ENCODE data around the gene TRAPPC5.

The TRAPPC5 gene

GRCh38 chr19:7647156-7647555 lies 33.5 kb upstream of the TRAPPC5 start:
- TF ChIP-seq ZFX (IDR thresholded peaks at IDR 0.05), result no peak
- TF ChIP-seq CTCF (conservative IDR thresholded peaks at IDR 0.05), result no peak
- H3K27ac ChIP-seq, result no peak overlapping the region

GRCh38 chr19:7648265-7649014 lies 32.2 kb upstream of the TRAPPC5 start:
- H3K27ac ChIP-seq, result peak overlapping the region; percentile 6; the same call in 1 of the 2 replicates
- TF ChIP-seq CTCF (conservative IDR thresholded peaks at IDR 0.05) (no peak), ZFX (IDR thresholded peaks at IDR 0.05) (no peak)

- no peak for TF ChIP-seq CTCF (conservative IDR thresholded peaks at IDR 0.05)
- TF ChIP-seq ZFX (IDR thresholded peaks at IDR 0.05), result no peak
Measured at GRCh38 chr19:7650148-7650547, 30.5 kb upstream of the TRAPPC5 start.

GRCh38 chr19:7652061-7652641 lies 28.5 kb upstream of the TRAPPC5 start:
- peak overlapping the region; percentile 81 for H3K27ac ChIP-seq
- no peak for TF ChIP-seq ZFX (IDR thresholded peaks at IDR 0.05)
- TF ChIP-seq CTCF (conservative IDR thresholded peaks at IDR 0.05), result peak; percentile 99

More at GRCh38 chr19:7650148-7650547, 30.5 kb upstream of the TRAPPC5 start:
- no peak overlapping the region for H3K27ac ChIP-seq

- no peak overlapping the region for H3K27ac ChIP-seq
- TF ChIP-seq CTCF (conservative IDR thresholded peaks at IDR 0.05) (no peak), ZFX (IDR thresholded peaks at IDR 0.05) (no peak)
Measured at GRCh38 chr19:7654401-7654800, 26.2 kb upstream of the TRAPPC5 start.

GRCh38 chr19:7655581-7655980 lies 25.1 kb upstream of the TRAPPC5 start:
- TF ChIP-seq ZFX (IDR thresholded peaks at IDR 0.05) (no peak), CTCF (conservative IDR thresholded peaks at IDR 0.05) (no peak)
- no peak overlapping the region for H3K27ac ChIP-seq

GRCh38 chr19:7657131-7657751 lies 23.4 kb upstream of the TRAPPC5 start:
- no peak overlapping the region for H3K27ac ChIP-seq
- TF ChIP-seq ZFX (IDR thresholded peaks at IDR 0.05) (no peak), CTCF (conservative IDR thresholded peaks at IDR 0.05) (no peak)
